ENCODE data around the gene STAM. TPM values are rescaled to one million over a fixed set of nuclear protein-coding genes. Genes with fewer than 3 reads are reported as not detected.

STAM gene
- total RNA-seq, 2 experiments from 2014 or later, result 12.9 to 18.2 TPM

DNA sequence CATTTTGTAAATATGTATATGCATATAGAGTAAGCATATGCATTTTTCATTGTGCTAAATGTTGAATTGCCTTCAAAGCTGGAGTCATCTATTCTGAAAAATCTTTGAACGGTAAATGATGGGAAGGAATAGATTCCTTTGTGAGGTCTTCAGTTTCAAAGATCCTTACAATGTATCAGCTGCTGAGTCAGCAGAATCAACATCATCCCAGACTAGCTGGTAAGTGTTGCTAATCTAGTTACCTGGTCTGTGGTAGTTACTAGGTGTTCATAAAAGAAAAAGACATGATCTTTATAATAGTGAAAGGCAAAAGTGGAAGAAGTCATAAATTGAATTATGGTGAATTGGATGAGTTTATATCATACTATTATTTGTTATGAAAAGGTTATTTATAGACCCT lies 10.6 kb upstream of the STAM start:
- Histone ChIP-seq H3K9me2 (ENCODE audit: insufficient read depth, low read length) (no peaks in the 10 kb centered on the region), H3K36me3 (ENCODE audit: insufficient read depth, low read length) (no peaks in the 10 kb centered on the region), H3K4me1 (ENCODE audit: insufficient read depth, low read length, poor library complexity, severe bottlenecking) (no peaks in the 10 kb centered on the region), H4K20me1 (ENCODE audit: insufficient read depth, low read length) (no peaks in the 10 kb centered on the region), H3K9me3 (ENCODE audit: low read length) (no peaks in the 10 kb centered on the region), H3K27ac (ENCODE audit: low read depth, low read length, poor library complexity, severe bottlenecking) (no peak overlapping the region), H3K4me2 (ENCODE audit: low read length) (no peak overlapping the region), H3K4me3 (ENCODE audit: low read depth, low read length, poor library complexity, severe bottlenecking) (no peak overlapping the region), H3K79me2 (ENCODE audit: insufficient read depth, low read depth, low read length) (no peaks in the 10 kb centered on the region), H2AFZ (ENCODE audit: low read length) (no peak overlapping the region)
- CTCF ChIA-PET (ENCODE audit: unreplicated experiment), result no interaction called here
- no peak for TF ChIP-seq EZH2phosphoT487 (IDR thresholded peaks at IDR 0.05; ENCODE audit: borderline replicate concordance, low read depth, low read length)
- TF ChIP-seq, protein P1, sequence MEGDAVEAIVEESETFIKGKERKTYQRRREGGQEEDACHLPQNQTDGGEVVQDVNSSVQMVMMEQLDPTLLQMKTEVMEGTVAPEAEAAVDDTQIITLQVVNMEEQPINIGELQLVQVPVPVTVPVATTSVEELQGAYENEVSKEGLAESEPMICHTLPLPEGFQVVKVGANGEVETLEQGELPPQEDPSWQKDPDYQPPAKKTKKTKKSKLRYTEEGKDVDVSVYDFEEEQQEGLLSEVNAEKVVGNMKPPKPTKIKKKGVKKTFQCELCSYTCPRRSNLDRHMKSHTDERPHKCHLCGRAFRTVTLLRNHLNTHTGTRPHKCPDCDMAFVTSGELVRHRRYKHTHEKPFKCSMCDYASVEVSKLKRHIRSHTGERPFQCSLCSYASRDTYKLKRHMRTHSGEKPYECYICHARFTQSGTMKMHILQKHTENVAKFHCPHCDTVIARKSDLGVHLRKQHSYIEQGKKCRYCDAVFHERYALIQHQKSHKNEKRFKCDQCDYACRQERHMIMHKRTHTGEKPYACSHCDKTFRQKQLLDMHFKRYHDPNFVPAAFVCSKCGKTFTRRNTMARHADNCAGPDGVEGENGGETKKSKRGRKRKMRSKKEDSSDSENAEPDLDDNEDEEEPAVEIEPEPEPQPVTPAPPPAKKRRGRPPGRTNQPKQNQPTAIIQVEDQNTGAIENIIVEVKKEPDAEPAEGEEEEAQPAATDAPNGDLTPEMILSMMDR (conservative IDR thresholded peaks at IDR 0.05; ENCODE audit: low read length), result no peak
- no TSS peak for BruUV-seq (replicated peaks)
- intact Hi-C loops (cut with micrococcal nuclease; ENCODE audit: unreplicated experiment), result no loop called here
- POLR2A ChIA-PET, result no interaction called here
- no peak for DNase-seq (ENCODE audit: low spot score)

DNA sequence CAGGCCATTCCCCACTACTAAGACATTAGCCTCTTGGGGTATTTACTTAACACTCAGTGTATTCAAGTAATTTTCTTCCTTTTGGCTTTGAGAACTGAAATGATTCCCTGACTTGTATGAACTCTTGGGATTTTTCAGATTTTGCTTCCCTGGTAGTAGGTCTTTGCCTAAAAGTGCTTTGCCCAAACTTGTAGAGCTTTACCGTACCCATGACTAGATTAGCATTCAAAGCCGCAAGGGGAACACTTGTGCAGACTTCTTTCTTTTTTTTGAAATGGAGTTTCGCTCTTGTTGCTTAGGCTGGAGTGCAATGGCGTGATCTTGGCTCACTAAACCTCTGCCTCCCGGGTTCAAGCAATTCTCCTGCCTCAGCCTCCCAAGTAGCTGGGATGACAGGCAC lies 6.1 kb upstream of the STAM start:
- Histone ChIP-seq H2AFZ (ENCODE audit: low read length) (no peak overlapping the region), H3K79me2 (ENCODE audit: insufficient read depth, low read depth, low read length) (peaks cover 18% of the 10 kb centered on the region; the same call in 1 of the 2 replicates), H3K4me2 (ENCODE audit: low read length) (no peak overlapping the region), H3K9me3 (ENCODE audit: low read length) (no peaks in the 10 kb centered on the region), H4K20me1 (ENCODE audit: insufficient read depth, low read length) (0 out of 2 replicates have a peak, but pooled peaks cover 4% of the 10 kb centered on the region), H3K4me1 (ENCODE audit: insufficient read depth, low read length, poor library complexity, severe bottlenecking) (peaks cover 14% of the 10 kb centered on the region), H3K36me3 (ENCODE audit: insufficient read depth, low read length) (no peaks in the 10 kb centered on the region), H3K4me3 (ENCODE audit: low read depth, low read length, poor library complexity, severe bottlenecking) (no peak overlapping the region), H3K9me2 (ENCODE audit: insufficient read depth, low read length) (no peaks in the 10 kb centered on the region), H3K27ac (ENCODE audit: low read depth, low read length, poor library complexity, severe bottlenecking) (no peak overlapping the region)
- no peak for DNase-seq (ENCODE audit: low spot score)
- CTCF ChIA-PET (ENCODE audit: unreplicated experiment), result no interaction called here
- POLR2A ChIA-PET, result no interaction called here
- intact Hi-C loops (cut with micrococcal nuclease; ENCODE audit: unreplicated experiment), result no loop called here
- no TSS peak for BruUV-seq (replicated peaks)
- no peak for TF ChIP-seq EZH2phosphoT487 (IDR thresholded peaks at IDR 0.05; ENCODE audit: borderline replicate concordance, low read depth, low read length)
- TF ChIP-seq, protein P1 (conservative IDR thresholded peaks at IDR 0.05; ENCODE audit: low read length), result no peak

DNA sequence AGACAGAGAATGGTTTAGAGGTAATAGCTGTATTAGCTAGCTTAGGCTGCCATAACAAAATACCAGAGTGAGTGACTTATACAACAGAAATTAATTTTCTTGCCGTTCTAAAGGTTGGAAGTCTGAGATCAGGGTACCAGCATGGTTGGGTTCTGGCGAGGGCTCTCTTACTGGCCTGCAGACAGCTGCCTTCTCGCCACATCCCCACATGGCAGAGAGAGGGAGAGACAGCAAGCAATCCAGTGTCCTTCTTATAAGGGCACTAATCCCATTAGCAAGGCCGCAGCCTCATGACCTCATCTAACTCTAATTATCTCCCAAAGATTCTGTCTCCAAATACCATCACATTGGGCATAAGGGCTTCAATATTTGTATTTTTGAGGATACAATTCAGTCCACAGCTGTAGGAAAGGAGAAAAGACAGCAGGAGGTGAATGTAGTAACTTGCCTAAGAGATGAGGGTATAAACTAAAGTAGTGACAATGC lies 3.6 kb upstream of the STAM start:
- H3K9me2 ChIP-seq (ENCODE audit: insufficient read depth, low read length), result no peaks in the 10 kb centered on the region
- H3K4me2 ChIP-seq (ENCODE audit: low read length), result no peak overlapping the region
- no peak overlapping the region for H2AFZ ChIP-seq (ENCODE audit: low read length)
- intact Hi-C loops (cut with micrococcal nuclease; ENCODE audit: unreplicated experiment), result loop anchor here (5.0 to 10.0 kb wide), 2 partner anchors 1012 to 1776 kb away; partner anchors contain the start of genes MINDY3 and NSUN6
- TF ChIP-seq, protein P1 (conservative IDR thresholded peaks at IDR 0.05; ENCODE audit: low read length), result no peak
- no peak for TF ChIP-seq EZH2phosphoT487 (IDR thresholded peaks at IDR 0.05; ENCODE audit: borderline replicate concordance, low read depth, low read length)
- H3K79me2 ChIP-seq (ENCODE audit: insufficient read depth, low read depth, low read length), result peaks cover 39% of the 10 kb centered on the region
- POLR2A ChIA-PET, result no interaction called here
- no TSS peak for BruUV-seq (replicated peaks)
- DNase-seq (ENCODE audit: low spot score), result no peak
- peaks cover 18% of the 10 kb centered on the region for H3K4me1 ChIP-seq (ENCODE audit: insufficient read depth, low read length, poor library complexity, severe bottlenecking)
- peaks cover 4% of the 10 kb centered on the region; the same call in 1 of the 2 replicates for H4K20me1 ChIP-seq (ENCODE audit: insufficient read depth, low read length)
- no peaks in the 10 kb centered on the region for H3K9me3 ChIP-seq (ENCODE audit: low read length)
- H3K36me3 ChIP-seq (ENCODE audit: insufficient read depth, low read length), result no peaks in the 10 kb centered on the region
- H3K27ac ChIP-seq (ENCODE audit: low read depth, low read length, poor library complexity, severe bottlenecking), result no peak overlapping the region
- no peak overlapping the region for H3K4me3 ChIP-seq (ENCODE audit: low read depth, low read length, poor library complexity, severe bottlenecking)
- CTCF ChIA-PET (ENCODE audit: unreplicated experiment), result no interaction called here
